ENCODE measurements around the gene WNT8B.

The WNT8B gene, protein sequence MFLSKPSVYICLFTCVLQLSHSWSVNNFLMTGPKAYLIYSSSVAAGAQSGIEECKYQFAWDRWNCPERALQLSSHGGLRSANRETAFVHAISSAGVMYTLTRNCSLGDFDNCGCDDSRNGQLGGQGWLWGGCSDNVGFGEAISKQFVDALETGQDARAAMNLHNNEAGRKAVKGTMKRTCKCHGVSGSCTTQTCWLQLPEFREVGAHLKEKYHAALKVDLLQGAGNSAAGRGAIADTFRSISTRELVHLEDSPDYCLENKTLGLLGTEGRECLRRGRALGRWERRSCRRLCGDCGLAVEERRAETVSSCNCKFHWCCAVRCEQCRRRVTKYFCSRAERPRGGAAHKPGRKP

DNA sequence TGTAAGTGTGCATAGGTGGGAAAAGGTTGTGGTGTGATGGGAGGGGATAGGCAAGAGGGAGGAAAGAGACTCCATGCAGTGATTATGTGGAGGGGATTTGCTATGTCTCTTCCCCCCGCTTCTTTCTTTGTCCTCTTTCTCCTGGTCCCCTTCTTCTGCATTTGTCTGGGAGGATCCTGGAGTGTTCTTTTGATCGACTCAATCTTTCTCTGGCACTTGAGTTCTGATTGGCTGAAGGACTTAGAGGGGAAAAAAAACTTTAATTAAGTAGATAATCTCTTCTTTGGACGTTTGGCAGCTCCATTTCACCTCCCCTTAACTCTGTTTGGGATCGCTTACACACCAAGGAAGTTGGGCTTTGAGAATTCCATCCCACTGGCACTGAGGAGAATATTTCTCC, at the start of gene WNT8B:
Gene WNT8B, plus strand, starts transcription at position 301 of the 400 bp plus-strand sequence. CDS start 160 bp downstream, outside the sequence.
- DNase-seq, result no peak

DNA sequence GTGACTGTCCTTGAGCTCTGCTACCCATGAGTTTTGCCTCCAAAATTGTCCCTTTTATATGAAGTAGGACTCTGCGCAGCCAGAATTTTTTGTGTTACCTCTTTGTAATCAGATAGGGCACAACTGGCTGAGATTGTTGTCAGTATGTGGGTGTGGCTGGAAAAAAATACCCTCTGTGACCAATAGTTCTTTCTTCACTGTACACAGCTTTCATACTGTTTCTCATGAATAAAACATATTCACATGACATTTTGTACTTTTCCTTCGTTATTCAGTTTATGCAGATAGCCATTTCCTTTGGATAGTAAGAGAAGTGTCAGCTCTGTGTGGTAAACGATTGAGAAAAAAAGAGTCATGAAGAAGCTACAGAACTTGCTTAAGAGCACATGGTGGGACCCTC, 49.6 kb upstream of the WNT8B start:
- DNase-seq, result no peak

DNA sequence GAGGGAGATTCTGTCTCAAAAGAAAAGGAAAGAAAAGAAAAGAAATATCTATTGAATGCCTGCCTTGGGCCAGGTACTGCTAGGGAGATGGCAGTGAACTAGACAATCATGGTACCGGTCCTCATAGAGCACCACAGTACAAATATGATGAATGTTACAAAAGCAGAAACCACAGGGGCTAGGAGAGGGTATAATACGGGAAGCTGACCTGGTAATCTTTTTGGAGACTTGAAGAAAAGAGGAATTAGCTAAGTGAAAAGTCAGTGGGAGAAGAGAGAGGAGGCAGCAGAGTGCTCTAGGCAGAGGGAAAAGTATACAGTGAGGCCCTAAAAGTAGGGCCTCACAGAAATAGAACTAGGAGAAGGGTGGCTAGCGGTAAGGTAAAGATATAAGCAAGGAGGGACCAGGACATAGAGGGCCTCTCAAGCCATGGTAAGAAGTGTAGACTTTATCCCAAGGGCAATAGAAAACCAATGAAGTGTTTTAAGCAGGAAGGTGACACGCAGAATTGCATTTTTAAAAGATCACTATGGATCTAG, 42.8 kb upstream of the WNT8B start:
- DNase-seq, result no peak

DNA sequence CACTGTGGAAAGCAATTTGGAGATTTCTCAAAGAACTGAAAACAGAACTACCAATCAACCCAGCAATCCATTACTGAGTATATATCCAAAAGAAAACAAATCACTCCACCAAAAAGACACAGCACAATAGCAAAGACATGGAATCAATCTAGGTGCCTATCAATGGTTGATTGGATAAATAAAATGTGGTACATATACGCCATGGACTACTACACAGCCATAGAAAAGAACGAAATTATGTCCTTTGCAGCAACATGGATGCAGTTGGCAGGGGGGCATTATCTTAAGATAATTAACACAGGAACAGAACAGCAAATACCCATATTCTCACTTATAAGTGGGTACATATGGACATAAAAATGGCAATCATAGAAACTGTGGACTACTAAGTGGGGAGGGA, 35.4 kb upstream of the WNT8B start:
- no peak for DNase-seq

DNA sequence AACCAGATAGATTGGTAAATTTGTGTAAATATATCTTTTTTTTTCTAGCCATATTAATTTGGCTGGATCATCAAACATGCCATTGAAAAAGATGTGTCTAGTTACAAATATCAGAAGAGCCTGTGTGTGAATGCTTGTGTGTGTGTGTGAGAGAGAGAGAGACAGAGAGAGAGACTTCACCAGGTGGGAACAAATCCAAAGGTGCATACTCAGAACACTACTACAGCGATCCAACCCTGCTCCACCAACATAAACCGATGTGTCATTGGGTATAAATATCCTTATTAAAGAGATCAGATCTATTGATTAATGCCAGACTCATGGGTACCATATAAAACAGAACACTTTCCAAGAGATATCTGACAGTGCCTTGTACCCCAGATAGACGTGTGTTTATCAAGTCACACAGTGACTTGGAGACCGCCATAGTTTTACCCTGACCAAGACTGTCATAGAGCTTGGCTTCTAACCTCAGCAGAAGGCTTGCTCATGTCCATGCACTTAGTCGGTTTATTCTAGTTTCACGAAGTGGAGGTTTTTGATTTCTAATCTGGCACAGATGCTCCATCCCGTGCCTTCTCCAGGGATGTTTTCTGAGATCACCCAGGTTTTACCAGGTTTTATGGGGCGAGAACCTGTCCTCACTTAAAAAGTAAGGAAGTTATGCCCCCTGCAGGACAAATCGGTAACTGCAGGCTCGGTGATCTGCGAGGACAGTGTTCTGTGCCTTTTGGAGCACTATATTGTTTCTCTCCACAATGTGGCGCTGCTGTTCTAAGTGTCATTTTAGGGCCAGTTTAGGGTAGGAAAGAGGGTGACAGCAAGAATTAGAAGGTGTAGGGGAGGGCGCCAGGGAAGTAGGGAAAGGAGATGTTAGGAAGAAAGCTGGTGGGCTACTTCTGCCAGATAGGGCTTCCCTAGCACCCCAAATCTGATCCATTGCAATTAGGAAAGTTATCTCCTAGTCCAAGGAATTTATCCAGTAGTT, 29.3 kb upstream of the WNT8B start:
- peak in 56 of 58 donors; percentile 20 to 99 (median 81) for DNase-seq

DNA sequence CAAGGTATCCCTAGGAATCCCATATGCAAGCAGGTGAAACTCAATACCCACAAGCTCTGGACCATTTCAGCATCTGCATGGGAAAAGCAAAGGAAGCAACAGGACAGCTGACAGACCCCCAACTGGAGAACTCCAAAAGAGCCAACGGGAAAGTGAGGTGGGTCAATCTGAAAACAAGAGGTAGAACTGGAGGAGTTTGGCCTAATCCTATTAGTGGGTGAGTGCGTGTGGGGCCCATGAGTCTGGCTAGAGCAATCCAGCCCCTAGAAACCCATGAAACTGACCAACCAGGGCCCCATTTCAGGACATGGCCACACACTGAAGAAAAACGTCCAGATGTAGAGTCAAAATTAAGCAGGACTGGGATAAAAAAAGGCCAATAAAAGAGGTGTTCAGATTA, 26.6 kb upstream of the WNT8B start:
- DNase-seq, result no peak

DNA sequence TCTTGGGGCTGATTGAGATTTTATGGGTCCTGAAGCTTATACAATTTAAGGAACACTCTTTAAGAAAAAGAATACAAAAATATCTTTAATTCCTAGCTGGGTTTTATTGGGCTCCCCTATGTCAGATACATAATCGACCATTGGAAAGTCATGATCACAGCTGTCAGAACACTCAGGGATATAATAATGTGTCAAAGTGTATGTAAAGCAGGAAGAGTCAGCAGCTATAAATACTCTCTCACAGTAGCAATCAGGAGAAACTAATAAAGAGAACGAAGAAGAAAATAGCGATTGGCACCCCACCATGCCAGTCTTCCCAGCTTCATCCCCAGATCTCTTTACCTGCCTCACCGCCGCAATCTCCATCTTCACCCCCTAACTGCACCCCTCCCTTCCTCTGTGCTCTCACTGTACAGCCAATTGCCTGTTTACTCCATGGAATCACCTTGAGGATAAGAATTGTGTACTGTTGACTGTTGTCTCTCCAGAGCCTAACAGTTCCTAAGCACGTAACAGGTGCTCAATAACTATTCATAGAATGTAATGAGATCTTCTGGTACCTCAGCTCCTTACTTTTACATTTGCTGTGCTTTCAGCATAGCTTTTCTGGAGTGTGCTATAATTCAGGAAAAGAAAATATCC, 24.0 kb upstream of the WNT8B start:
- no peak for DNase-seq

DNA sequence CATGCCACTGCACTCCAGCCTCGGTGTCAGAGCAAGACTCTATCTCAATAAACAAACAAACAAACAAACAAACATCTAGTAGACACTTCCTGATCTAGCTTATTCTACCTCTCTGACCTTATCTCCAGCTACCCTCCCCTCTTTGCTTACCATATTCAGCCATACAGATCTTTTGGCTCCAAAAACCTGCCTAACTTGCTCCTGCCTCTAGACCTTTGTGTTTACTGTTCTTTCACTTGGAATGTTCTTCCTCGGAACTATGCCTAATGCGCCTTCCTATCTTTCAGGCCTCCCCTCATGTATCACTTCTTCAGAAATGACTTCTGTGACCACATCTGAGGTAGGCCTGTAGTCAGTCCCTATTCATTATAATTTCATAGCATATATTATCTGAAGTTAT, 20.3 kb upstream of the WNT8B start:
- DNase-seq, result no peak

DNA sequence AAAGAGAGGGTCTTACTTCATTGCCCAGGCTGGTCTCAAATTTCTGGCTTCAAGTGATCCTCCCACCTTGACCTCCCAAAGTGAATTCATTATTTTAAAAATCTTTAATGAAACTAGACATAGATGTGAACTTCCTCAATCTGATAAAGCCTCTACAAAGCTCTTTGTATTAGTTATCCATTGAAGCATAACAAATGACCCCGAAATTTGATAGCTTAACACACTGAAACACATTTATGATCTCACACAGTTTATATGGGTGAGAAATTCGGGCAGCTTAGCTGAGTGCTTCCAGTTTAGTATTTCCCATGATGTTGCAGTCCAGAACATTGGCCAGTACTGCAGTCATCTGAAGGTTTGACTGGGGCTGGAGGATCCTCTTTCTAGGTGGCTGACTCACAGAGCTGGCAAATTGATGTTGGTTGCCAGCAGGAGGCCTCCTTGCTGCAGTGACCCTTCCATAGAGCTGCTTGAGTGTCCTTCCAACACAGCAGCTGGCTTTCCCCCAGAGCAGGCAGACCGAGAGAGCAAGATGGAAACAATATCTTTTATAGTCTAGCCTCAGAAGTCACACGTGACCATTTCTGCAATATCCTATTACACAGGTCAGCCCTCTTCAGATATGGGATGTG, 16.6 kb upstream of the WNT8B start:
- DNase-seq, result no peak

DNA sequence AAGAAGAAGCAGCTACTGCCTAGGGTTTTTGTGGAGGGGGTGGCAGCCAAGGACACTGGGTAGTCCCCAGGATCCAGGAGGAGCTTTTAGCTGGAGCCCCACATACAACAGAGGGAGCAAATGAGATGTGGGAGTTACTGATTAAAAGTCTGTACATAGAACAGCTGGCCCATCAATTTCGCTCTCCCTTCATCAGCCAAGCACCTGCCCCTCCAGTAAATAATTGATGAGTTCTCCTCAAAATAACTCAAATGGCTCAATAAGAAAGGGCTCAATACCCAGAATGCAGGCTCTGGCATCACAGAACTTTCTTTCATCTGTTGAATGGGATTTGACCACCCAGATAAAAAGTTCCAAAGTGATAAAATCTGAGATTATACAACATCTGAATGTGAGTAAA, 15.1 kb upstream of the WNT8B start:
- DNase-seq, result no peak

DNA sequence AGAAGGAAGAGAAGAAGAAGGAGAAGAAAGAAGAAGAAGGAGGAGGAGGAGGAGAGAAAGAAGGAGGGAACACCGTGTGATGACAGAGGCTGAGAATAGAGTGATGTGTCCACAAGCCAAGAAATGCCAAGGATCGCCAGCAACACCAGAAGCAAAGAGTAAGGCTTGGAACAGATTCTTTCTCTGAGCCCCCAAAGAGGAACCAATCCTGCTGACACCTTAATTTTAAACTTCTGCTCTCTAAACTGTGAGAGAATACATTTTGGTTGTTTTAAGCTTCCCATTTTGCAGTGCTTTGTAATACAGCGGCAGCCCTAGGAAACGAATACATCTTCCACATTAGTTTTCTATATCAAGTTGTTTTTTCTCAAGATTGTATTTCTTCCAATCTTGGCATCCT, 13.9 kb upstream of the WNT8B start:
- DNase-seq, result no peak

DNA sequence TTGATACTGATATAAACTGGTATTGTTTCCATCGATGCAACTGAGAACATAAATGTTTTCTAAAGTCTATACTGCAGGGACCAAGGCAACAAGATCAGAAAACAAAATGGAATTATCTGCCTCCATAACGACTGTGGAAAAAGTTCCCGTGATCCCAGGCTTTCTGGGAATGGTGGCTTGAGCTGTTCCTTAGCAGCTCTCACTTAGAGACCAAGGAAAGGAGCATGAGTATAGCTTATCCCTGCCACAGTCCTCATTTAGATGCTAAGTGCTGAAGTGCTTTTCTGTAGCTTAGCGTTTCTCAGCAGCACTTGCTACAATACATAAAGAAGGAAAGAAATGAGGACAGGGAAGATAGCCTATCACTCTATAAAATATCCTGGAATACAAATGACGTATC, 5.5 kb downstream of the WNT8B start:
- DNase-seq, result no peak

DNA sequence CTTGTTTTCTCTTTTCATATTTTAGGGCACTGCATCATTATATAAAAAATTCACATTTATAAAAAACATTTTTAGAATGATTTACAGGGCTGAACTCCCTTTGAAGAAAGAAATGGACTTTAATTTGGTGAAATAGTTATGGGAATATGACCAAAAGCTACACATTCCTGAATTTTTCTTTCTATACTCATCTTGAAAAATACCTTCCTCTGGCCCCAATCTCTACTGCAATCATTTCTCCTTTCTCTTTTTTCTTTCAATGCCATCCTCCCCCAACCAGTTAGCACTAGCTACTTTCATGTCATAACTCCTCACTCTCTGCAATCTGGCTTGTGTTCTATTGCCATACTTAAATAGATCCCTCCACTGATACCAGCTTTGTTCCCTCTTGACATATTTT, 6.2 kb downstream of the WNT8B start:
- DNase-seq, result peak in 1 of 58 donors; percentile 8

DNA sequence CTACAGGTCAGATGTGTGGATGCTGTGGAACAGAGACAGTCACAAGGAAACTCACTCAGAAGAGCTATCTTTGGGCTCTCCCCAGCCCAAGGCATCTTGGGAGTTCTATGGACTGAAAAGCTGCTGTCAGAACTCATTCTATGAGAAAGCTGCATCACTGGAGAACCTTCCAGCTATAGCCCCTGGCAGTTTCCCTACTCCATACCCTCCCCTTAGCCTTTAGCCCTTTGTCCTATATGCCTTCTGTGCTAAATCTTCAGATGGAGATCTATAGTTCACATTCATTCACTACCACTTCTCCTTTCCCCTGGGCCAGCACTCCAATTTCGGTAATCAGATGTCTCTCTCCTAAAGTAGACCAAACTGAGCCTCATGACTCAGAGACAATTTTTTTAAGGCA, 6.9 kb downstream of the WNT8B start:
- peak in 1 of 58 donors; percentile 33 for DNase-seq

DNA sequence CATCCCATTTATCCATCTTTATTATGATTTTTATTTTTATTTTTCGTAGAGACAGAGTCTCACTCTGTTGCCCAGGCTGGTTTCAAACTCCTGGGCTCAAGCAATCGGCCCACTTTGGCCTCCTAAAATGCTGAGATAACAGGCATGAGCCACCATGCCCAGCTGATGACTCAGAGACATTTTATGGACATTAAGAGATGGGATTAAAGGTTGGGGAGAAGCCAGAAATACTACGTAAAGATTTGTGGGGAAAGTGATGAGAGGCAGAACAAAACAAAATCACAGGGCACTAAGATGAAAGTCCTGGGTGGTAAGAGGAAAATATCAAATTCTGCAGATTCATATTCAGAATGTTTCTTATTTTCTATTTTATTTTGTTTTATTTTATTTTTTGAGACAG, 7.6 kb downstream of the WNT8B start:
- no peak for DNase-seq

DNA sequence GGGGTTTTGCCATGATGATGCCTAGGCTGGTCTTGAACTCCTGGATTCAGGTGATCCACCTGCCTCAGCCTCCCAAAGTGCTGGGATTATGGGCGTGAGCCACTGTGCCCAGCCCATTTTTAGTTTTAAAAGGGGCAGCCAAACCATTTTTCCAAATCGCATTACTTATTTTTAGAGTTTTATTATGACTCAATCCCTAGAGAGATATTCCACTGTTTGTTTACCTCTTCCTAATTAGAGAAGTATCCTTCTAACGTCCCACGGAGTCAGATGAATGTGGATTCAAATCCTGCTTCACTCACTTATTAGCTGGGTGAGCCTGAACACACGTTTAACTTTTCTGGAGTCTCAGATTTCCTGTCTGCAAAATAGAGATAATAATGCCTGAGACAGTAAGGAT, 15.2 kb downstream of the WNT8B start:
- DNase-seq, result no peak

DNA sequence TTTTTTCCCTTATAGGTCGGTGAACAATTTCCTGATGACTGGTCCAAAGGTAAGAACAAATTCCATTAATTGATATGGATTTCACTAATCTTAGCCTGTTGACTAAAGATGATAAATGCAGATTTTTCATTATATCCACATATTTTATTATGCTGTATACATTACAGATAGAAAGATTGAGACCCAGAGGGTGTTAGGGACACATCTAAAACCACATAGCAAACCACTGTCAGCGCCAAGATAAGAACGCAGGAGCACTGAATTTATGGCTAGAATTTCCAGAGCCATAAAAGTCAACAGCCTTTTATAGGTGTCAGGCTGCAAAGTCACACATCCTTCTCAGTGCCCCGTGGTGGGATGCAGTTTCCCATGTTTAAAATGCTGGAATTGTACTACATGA, 16.2 kb downstream of the WNT8B start:
- DNase-seq, result no peak

DNA sequence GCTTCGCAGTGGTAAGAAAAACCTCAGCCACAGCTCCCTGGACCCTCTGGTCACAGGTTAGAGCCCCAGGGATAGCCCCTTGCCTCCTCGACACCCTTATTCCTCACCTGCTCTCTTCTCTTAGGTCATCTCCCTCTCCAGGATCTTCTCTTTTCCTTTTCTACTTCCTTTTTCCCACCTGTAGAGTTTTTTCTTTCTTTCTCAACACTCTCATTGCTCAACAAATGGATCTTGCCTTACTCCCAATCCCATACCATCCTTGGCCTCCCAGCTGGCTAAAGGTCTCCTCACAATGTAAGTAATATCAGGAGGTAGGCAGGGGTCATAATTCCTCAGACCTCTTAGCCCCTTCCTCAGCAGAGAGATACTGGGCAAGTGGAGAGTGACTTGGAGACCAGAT, 17.2 kb downstream of the WNT8B start:
- DNase-seq, result no peak

DNA sequence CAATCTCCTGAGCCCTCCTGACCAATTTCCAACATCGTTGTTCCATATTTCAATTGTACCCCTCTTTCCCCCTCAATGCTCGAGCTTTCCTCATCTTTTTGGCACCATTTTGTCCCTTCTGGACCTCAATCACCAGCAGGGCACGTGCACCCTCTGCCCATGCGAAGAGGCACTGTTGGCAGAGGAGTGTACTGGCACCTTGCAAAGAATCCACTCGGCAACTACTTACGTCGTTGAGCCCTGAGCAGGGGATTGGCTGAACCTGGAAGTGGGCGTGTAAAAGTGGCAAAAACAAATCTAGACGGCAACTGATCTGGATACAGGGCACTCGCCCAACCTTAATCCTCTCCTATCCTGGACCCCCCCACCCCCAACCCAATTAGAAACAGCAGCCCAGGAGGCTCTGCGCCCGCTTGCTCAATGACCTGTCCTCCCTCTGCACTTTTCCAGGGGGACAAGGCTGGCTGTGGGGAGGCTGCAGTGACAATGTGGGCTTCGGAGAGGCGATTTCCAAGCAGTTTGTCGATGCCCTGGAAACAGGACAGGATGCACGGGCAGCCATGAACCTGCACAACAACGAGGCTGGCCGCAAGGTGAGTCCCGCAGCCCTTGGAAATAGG, 18.8 kb downstream of the WNT8B start:
- peak in 57 of 58 donors; percentile 15 to 90 (median 69) for DNase-seq

DNA sequence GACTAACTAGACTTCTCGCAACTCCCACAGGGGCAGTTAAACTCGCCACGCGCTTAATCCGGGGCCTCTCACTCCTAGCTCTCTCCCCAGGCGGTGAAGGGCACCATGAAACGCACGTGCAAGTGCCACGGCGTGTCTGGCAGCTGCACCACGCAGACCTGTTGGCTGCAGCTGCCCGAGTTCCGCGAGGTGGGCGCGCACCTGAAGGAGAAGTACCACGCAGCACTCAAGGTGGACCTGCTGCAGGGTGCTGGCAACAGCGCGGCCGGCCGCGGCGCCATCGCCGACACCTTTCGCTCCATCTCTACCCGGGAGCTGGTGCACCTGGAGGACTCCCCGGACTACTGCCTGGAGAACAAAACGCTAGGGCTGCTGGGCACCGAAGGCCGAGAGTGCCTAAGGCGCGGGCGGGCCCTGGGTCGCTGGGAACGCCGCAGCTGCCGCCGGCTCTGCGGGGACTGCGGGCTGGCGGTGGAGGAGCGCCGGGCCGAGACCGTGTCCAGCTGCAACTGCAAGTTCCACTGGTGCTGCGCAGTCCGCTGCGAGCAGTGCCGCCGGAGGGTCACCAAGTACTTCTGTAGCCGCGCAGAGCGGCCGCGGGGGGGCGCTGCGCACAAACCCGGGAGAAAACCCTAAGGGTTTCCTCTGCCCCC, 19.5 kb downstream of the WNT8B start:
- peak in 56 of 58 donors; percentile 3 to 78 (median 40) for DNase-seq

All from anterior cingulate cortex (tissue), 58 donors.